K562 (cell line): ENCODE data around the gene COL4A6. TPM values are rescaled to one million over a fixed set of nuclear protein-coding genes. Genes with fewer than 3 reads are reported as not detected.

Source experiments
- CGGBP1 ChIP-seq: fragments of 250-450 bp; sonication (Bioruptor Pico); IDR thresholded peaks from 2 replicates; pipeline ENCODE4 v1.9.0; 2021; ENCODE audit warnings: mild to moderate bottlenecking
- E2F6 ChIP-seq, 2 experiments: IDR thresholded peaks; 2 replicates each; pipeline ENCODE4 v1.6.1; 2011; ENCODE audit warnings: borderline replicate concordance in 1 of 2, control low read depth in 1 of 2, low read depth in 1 of 2, low read length in 1 of 2, mild to moderate bottlenecking in 1 of 2, mixed read lengths in 1 of 2, moderate library complexity in 1 of 2; ENCODE audit not compliant: insufficient read depth in 1 of 2, insufficient read length in 1 of 2, poor library complexity in 1 of 2, severe bottlenecking in 1 of 2; ENCODE audit errors: extremely low read depth in 1 of 2
- IRF9 ChIP-seq: fragments of 450-650 bp; IDR thresholded peaks from 2 replicates; pipeline ENCODE4 v1.6.1; 2016; ENCODE audit warnings: missing biosample characterization, missing genetic modification characterization
- MNT ChIP-seq, 2 experiments: fragments of 450-650 bp; conservative IDR thresholded peaks; 2 replicates each; pipeline ENCODE4 v1.6.1; 2017; ENCODE audit warnings: mild to moderate bottlenecking in 2 of 2, moderate library complexity in 2 of 2
- RBM34 ChIP-seq: fragments of 200-400 bp; formaldehyde crosslinking; IDR thresholded peaks from 2 replicates; pipeline ENCODE4 v1.6.1; 2018; ENCODE audit warnings: low read length, borderline replicate concordance; ENCODE audit not compliant: insufficient read depth
- ZNF263 ChIP-seq: sonication (generic); formaldehyde crosslinking; IDR thresholded peaks from 2 replicates; pipeline ENCODE4 v1.8.0; 2022; ENCODE audit warnings: mild to moderate bottlenecking, missing genetic modification reagents, borderline replicate concordance
- polyA plus RNA-seq, 8 experiments: library from polyadenylated mRNA; depleted of rRNA in 4 of 8; stranded (reverse) in 5 of 8; unstranded in 3 of 8; fragments of >200 nt; fragmentation: Nextera tagmentation in 2 of 8; fragmentation: Illumina TruSeq in 1 of 8; extraction: Ambion mirVana in 2 of 8; extraction: Trizol in 1 of 8; gene quantifications; 2 replicates each; pipeline versions ENCODE4 v1.2.1 to v1.2.3, GENCODE V29; 2011 to 2014; ENCODE audit warnings: inconsistent platforms in 1 of 8, missing spikeins in 1 of 8
- total RNA-seq, 7 experiments: library from RNA; depleted of rRNA in 6 of 7; stranded (reverse); fragments of >200 nt in 6 of 7; fragmentation: Illumina TruSeq in 2 of 7; extraction: Trizol in 2 of 7; gene quantifications; 2 replicates each; pipeline versions ENCODE4 v1.2.1 to v1.2.3, GENCODE V29; 2011 to 2021; ENCODE audit warnings: low replicate concordance in 1 of 7

The COL4A6 gene
- total and polyA plus RNA-seq, 9 of the 15 experiments (the other 6 are each of a cell fraction or from before 2014, with no cell fraction given): 0.02 to 0.05 TPM; not detected in 7

GRCh38 chrX:108156934-108157466 is 281.2 kb downstream of the COL4A6 start (continued):
- no peak for TF ChIP-seq MNT (conservative IDR thresholded peaks at IDR 0.05)
- TF ChIP-seq E2F6 (IDR thresholded peaks at IDR 0.05; ENCODE audit: borderline replicate concordance in 1 of 2, extremely low read depth in 1 of 2, insufficient read depth in 1 of 2, insufficient read length in 1 of 2, low read depth in 1 of 2, low read length in 1 of 2, poor library complexity in 1 of 2, severe bottlenecking in 1 of 2): no peak
- TF ChIP-seq RBM34: no peak
- TF ChIP-seq ZNF263 (CRISPR knock-in tag): no peak
- no peak for TF ChIP-seq IRF9 (tag)
- no peak for TF ChIP-seq CGGBP1 (CRISPR knock-in tag)
- TF ChIP-seq, all 486 proteins: peak for 0
